Stimulated activated CD4-positive, alpha-beta T cell treated with anti-CD3 and anti-CD28 coated beads, Interleukin-15, amount 100 ng/mL, for 1 hour (primary cell): ENCODE results near the gene TUBA3D.
A peak's percentile ranks its signal among the peaks of the same experiment; 100 is the strongest.
"Not testable (repeated sequence)": the region's sequence is repeated elsewhere in the genome, so short reads cannot be mapped to it uniquely, and the experiment has no call there.

Experiments used
- DNase-seq, 2 donors: peaks; one replicate each; pipeline ENCODE4 v3.0.0-alpha.2; 2020; ENCODE audit warnings: low read depth in 1 of 2, low spot score in 1 of 2

TUBA3D gene

DNA sequence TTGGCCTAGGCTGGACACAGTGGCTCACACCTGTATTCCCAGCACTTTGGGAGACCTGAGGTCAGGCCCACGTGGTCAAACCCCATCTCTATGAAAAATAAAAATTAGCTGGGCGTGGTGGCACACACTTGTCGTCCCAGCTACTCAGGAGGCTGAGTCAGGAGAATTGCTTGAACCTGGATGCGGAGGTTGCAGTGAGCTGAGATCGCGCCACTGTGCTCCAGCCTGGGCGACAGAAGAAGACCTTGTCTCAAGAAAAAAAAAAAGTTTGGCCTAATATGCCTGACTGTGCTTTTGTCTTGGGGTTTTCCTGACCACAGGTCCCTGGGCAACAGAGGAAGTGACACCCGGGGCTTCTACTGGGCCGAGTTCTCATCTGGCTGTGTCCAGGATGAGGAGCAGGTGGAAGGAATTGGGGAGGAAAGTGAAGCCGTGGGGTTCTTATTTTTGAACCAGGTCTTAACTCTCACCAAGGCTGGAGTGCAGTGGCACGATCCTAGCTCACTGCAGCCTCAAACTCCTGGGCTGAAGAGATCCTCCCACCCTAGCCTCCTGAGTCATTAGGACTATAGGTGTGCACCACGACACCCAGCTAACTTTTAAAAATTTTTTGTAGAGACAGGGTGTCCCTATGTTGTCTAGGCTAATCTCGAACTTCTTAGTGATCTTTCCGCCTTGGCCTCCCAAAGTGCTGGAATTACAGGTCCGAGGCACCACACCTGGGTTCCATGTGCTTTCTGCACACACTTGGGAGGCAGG, 38.7 kb downstream of the TUBA3D start:
- not testable (repeated sequence) for DNase-seq

DNA sequence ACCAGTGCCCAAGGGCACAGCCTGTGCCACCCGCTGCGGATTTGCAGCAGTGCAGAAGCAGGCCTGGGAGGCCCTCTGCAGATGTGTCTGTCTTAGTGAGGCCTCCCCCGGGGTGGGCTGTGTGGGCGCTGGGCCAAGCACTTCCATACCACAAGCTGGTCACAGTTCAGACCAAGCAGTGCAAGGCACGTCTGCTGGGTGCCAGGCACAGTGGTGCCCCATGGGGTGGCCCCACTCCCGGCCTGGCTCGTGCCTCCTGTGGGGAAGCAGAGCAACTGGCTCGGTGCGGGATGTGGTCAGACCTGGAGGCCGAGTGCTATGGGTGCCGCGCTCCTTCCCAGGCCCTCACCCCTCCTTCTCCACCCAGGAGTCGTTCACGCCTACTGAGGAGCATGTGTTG, 39.3 kb downstream of the TUBA3D start:
- not testable (repeated sequence) for DNase-seq

DNA sequence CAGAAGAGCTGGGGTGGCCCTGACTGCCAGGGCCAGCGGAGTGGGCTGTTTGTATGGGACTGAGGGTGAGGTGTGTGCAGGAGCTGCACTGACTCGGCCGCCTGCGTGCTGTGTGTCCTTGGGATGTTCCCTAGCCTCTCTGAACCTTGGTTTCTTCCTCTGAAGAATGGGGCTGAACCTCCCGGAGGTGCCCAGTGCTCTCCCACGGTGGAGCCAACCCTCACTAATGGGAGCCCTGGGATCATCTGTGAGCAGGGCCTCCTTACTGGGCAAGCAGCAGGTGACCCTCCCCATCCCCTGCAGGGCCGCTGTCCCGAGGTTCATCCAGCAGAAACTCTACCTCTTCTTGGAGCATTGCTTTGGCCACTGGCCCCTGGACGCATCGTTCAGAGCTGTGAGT, 40.1 kb downstream of the TUBA3D start:
- no peak for DNase-seq

DNA sequence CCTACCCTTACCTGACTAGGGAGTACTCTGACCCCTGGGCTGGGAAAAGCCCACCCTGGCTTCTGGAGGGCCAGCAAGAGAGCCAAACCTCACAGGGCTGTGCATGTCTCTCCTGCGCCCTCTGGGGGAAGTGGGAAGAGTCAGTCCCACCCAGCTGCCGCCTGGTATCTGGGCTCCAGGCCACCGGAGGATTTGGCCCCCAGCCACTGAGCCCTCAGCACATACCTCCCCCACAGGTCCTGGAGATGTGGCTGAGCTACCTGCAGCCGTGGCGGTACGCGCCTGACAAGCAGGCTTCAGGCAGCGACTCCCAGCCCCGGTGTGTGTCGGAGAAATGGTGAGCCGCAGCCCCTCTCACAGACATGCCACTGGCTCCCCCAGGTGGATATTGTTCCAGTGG, 40.7 kb downstream of the TUBA3D start:
- DNase-seq: not testable (repeated sequence)

DNA sequence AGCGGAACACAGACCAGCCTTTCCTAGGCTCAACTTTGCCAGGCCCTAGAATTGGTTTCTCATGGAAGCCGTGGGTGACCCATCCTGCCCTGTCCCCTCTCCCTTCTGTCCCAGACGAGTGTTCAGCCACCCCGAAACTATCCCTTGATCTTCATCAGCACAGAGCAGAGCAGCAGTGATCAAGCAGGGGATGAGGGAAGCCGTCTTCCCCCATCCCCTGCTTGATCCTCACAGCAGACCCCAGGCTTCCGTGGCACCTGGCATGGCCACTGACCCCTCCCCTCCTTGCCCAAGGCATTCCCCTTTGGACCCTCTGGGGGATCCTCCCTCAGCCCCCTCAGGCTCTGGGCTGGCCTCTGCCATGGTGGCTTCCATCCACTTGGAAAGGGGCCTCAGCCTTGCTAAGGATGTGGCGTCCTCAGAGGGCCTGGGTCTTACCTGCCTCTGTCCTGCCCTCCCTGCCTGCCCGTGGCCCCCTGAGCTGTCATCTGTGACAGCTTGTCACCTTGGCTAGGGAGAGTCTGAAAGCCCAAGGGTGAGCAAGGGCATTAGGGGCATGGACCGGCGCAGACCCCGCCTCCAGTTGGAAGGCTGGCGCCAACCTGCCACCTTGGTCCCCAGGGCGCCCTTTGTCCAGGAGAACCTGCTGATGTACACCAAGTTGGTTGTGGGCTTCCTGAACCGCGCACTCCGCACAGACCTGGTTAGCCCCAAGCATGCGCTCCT, 41.4 kb downstream of the TUBA3D start:
- no peak for DNase-seq

DNA sequence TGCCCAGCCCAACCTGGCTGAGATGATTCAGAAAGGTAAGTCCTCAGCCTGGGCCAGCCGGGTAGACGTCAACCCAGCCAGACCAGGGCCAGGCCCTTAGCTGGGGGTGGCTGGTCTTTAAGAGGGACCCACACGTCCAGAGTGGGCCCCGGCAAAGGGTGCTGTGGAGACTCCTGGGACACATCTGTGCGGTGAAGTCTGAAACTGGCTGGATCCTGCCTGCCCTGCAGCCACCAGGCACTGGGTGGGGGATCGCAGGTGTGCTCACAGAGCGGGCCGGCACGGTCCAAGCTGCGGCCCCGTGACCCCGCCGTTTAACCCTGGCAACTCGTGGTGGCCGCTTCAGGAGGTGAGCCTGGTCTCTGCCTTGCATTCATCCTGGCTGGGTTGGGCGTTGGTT, 41.9 kb downstream of the TUBA3D start:
- not testable (repeated sequence) for DNase-seq

DNA sequence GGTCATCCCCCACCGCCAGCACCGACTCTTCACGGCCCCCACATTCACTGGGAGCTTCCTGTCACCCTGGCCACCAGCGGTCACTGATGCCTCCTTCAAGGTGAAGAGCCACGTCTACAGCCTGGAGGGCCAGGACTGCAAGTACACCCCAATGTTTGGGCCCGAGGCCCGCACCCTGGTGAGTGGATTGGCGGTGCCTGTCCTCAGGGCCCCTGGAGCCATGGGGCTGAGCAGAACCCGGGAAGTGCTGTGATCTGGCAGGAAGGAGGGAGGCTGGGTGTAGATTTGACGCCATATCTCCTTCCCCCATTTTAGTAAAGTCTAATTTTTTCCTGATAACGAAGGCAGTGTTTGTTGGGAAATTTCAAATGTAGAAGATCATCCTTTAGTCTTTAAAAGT, 42.6 kb downstream of the TUBA3D start:
- DNase-seq: not testable (repeated sequence)

DNA sequence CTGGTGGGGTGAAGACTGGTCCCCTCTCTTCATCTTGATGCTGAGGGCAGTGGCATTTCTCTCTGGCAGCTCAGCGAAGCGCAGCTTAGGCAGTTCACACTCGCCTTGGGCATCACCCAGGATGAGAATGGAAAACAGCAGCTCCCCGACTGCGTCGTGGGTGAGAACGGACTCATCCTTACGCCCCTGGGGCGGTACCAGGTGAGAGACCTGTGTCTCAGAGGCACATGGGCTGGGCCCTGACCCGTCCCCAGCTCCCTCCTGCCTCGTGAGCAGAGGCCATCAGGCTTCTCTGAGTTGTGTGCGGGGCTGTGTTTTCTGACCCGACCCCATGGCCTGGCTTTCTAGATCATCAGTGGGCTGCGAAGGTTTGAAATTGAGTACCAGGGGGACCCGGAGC, 43.5 kb downstream of the TUBA3D start:
- DNase-seq: no peak

DNA sequence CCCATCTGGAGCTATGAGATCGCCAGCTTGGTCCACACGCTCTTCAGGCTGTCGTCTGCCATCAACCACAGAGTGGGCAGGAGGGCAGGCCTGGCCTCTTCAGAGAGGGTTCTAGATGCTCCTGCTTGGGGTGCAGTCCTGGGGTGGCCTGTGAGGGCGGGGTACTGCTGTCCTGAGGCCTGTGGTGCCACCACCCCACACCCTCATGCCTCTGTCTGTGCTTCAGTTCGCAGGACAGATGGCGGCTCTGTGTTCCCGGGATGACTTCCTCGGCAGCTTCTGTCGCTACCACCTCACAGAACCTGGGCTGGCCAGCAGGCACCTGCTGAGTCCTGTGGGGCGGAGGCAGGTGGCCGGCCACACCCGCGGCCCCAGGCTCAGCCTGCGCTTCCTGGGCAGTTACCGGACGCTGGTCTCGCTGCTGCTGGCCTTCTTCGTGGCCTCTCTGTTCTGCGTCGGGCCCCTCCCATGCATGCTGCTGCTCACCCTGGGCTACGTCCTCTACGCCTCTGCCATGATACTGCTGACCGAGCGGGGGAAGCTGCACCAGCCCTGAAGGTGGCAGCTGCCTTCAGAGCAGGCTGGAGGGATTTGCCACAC, 44.1 kb downstream of the TUBA3D start:
- not testable (repeated sequence) for DNase-seq

DNA sequence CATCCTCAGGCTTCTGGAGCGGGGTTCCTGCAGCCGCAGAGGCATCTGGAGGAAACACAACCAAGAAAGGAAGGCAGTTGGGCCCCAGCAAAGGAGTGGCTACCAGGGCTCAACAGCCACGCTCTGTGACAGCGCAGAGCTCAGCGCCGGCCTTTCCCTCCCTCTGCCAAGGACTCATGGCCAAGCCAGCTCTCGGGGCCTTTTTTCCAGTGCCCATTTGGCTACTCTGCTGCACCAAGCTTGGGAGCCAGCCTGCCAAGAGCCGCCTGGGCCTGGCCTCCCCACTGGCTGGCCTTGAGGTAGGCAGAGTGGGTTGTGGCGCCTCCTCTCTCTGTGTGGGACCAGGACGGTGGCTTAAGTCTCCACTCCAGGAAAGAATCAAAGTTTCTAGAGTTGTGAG, 44.6 kb downstream of the TUBA3D start:
- no peak for DNase-seq

DNA sequence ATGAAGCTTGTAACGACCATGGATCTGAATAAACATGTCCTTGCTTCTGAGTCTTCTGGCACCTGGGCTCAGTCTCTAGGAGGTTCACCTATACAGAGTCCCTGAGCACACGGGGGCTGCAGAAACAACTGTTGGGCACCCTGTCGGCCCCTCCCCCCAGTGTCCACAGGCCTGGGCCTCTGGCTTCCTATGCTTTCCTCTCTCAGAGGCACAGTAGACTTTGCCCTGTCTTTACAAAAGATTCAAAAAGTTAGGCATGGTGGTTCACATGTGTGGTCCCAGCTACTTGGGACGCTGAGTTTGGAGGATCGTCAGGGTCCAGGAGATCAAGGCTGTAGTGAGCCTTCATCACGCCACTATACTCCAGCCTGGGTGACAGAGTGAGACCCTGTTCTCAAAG, 45.6 kb downstream of the TUBA3D start:
- not testable (repeated sequence) for DNase-seq

DNA sequence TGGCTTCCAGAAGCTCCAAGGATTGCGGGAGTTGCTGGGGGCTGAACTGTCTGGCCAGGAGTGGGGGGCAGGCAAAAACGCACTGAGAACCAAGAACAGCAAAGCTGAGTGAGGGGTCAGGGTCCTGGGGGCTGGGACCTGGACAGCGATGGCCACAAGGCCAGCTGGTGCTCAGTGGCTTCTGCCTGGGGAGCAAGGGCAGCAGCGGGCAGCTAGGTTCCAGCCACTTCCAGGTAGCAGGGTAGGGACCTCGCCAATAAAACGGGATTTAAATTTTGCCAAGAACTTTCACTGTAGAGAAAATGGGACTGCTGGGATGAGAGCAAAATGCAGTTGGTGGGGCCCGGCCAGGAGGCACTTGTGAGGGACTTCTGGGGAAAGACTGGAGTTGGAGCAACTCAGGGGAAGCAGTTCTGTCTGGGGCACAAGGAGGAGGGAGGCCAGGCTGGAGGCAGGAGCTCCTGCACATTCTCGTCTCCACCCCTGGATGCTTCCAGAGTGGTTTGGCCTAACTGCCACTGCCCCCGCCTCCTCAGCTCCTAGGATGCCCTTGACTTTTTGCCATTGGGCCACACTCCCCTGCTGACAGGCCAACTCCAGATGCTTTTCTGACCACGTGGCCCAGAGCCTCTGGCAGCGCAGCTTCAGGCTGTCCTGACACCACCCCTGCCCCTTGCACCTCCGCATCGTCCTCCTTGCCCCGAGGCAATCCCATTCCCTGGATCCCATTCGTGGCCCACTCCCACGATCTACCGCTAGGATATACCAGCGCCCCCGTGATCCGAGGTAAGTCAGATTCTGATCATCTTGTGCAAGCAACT, 46.3 kb downstream of the TUBA3D start:
- DNase-seq: no peak

DNA sequence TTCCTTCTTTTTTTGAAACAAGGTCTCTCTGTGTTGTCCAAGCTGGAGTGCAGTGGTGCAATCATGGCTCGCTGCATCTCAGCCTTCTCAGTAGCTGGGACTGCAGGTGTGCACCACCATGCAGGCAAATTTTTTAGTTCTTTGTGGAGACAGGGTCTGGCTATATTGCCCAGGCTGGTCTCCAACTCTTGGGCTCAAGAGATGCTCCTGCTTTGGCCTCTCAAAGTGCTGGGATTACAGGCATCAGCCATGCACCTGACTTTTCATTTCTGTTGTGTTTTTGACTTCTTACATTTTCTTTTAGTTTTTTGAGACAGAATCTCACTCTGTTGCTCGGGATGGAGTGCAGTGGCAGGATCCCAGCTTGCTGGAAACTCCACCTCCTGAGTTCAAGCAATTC, 49.3 kb downstream of the TUBA3D start:
- DNase-seq: not testable (repeated sequence)

DNA sequence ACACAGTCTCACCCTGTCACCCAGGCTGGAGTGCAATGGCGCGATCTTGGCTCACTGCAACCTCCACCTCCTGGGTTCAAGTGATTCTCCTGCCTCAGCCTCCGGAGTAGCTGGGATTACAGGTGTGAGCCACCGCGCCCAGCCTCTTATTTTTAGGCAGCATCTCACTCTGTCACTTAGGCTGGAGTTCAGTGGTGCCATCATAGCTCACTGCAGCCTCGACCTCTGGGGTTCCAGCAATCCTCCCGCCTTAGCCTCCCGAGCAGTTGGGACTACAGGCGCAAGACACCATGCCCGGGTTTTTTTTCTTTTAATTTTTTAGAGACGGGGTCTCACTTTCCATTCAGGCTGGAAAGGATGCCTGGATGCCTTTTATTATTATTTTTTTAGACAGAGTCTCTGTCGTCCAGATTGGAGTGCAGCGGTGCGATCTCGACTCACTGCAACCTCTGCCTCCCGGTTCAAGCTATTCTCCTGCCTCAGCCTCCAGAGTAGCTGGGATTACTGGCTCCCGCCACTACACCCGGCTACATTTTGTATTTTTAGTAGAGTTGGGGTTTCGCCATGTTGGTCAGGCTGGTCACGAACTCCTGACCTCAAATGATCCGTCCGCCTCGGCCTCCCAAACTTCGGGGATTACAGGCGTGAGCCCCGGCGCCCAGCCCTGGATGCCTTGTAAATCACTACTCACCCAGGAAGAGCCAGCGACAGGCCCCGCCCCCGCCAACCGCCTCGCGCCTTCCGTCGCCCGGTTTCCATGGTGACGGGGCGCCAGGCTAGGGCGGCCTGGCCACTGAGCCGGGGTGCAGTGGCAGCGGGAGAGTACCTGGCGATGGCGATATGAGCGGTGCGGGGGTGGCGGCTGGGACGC, 51.4 kb downstream of the TUBA3D start, which contains the start of gene CCDC74A:
Gene CCDC74A (plus strand): TSS at position 758 of the 871 bp plus-strand sequence. CDS start 83 bp downstream, at position 841.
- peak; percentile 65 to 66 for DNase-seq

DNA sequence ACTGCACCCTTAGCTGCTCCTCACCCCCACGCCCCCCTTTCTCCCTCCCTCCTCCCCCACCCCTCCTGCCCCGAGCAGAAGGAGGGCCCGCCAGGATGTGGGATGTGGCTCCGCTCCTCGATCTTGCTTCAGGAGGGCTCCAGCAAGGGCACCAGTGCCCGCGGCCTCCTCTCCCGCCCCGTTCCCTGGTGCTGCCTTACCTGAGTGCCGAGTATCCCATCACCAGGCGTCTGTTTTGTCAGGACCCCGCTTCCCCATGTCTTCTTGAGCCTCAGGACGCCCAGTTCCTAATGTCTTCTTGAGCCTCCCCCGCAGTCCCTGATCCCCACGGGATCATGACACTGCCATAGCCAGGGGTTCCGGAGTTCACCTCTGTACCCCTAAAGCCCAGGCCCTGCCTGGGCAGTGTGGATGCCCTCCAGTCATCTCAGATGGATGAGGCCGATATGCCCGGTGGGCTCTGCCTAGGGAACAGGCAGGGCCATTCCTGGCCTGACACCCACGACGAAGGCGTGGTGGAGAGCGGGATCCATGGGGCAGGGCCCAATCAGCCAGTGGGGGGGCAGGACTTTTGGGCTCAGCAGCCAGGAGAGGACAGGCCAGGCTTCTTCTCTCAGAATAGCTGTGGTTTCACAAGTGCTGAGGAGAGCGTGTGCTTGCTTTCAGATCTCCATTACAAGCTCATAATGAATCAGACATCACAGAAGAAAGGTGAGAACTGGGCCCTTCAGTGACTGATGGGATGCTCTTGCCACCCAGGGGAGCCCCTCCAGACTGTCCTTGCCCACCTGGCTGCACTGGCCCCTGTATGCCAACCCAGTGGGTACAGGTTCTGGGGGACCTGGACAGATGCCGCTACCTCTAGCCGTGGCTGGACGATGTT, 53.3 kb downstream of the TUBA3D start:
- DNase-seq: not testable (repeated sequence)

DNA sequence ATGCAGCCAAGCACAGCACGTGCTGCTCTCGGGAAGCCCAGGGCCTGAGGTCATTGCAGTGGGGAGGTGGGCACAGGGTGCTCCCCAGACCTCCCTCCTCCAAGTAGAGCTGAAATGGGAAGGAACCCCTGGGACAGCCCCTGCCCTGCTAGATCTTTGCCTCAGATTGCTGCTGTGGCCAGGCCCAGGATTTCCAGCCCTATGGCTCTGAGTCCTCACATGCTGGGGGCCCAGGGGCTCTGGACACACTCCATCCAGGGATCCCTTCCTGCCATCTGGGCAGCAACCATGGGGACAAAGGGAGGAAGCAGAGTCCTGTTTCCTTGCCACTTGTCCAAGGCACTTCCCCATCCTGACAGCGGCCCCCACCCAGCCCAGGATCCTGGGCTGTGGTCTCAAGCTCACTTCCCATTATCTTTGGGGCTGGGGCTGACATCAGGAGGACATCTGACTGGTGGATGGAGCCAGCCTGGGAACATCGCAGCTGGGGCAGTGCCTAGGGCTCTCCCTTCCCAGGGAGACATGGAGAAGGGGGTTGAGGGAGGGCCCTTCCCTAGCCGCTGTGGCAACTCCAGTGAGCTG, 54.0 kb downstream of the TUBA3D start:
- not testable (repeated sequence) for DNase-seq

DNA sequence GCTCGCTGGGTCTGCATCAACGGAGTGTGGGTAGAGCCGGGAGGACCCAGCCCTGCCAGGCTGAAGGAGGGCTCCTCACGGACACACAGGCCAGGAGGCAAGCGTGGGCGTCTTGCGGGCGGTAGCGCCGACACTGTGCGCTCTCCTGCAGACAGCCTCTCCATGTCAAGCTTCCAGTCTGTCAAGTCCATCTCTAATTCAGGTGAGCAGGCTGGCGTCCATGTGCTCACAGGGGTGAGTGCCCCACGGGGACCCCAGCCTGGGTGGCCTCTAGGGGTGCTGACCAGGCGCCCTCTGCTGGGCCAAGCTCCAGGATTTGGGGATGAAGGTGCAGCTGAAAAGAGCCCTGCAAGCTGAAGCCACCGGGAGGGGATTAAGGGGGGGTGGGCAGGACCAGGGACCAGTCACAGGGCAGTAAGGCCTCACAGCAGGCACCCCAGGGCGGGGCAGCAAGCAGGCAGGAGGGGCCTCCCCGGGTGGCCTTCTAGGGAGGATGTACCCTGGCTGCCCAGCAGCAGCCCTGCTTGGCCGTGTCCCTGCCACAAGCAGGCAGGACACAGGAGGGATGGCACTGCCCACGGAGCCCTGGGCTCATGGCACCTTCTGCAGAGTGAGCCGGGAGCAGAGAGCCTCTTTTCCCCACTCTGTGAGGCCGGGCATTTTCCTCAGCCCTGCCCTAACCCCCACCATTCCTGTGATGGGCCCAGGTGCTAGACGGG, 54.9 kb downstream of the TUBA3D start:
- not testable (repeated sequence) for DNase-seq

DNA sequence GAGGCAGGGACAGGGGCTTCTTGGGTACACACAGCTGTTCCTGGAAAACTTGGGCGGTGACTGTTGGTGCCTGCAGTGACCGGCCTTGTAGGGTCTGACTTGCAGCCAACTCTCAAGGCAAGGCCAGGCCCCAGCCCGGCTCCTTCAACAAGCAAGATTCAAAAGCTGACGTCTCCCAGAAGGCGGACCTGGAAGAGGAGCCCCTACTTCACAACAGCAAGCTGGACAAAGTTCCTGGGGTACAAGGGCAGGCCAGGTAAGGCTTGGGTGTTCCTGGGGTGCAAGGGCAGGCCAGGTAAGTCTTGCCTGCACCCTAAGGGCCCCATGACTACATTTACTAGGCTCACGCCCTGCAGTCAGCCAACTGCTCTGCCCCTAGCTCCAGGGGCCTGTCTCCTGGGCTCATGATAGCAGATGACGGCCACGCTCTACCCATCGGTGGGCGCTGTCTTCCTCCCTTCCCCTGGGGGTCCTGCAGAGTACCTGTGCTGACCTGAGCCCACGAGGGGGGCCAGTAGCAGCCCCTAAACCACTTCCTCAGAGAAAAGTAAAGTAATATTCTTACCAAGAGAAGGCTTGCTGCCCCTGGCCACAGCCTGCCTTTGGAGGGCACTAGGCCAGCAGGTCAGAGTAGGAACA, 55.7 kb downstream of the TUBA3D start:
- not testable (repeated sequence) for DNase-seq
